ENCODE measurements around the gene IFNGR1. TPM values are rescaled to one million over a fixed set of nuclear protein-coding genes. Genes with fewer than 3 reads are reported as not detected.

IFNGR1 gene
- total and polyA plus RNA-seq, 2 experiments from 2014 or later = 22.8 to 23.2 TPM

GRCh38 chr6:137223370-137224131 is 4.4 kb upstream of the IFNGR1 start:
- peaks cover 6% of the 10 kb centered on the region; the same call in 1 of the 2 replicates for H3K4me1 ChIP-seq (ENCODE audit: insufficient read depth)
- no peaks in the 10 kb centered on the region for H3K36me3 ChIP-seq (ENCODE audit: insufficient read depth)
- TF ChIP-seq STAT1 (IDR thresholded peaks at IDR 0.05; ENCODE audit: unreplicated experiment) (no peak), POLR2AphosphoS5 (IDR thresholded peaks at IDR 0.05; ENCODE audit: low read depth) (no peak), ZNF331 (CRISPR knock-in tag; IDR thresholded peaks at IDR 0.05; ENCODE audit: low read depth) (no peak), EZH2phosphoT487 (IDR thresholded peaks at IDR 0.05; ENCODE audit: unreplicated experiment) (no peak), ETS1 (IDR thresholded peaks at IDR 0.05) (no peak), NANOG (IDR thresholded peaks at IDR 0.05; ENCODE audit: borderline replicate concordance) (no peak), EZH2 (IDR thresholded peaks at IDR 0.05; ENCODE audit: low read depth, unreplicated experiment) (no peak), ZNF114 (CRISPR knock-in tag; IDR thresholded peaks at IDR 0.05) (no peak), ZNF462 (CRISPR knock-in tag; IDR thresholded peaks at IDR 0.05) (no peak)
- TF ChIP-seq, protein P1, sequence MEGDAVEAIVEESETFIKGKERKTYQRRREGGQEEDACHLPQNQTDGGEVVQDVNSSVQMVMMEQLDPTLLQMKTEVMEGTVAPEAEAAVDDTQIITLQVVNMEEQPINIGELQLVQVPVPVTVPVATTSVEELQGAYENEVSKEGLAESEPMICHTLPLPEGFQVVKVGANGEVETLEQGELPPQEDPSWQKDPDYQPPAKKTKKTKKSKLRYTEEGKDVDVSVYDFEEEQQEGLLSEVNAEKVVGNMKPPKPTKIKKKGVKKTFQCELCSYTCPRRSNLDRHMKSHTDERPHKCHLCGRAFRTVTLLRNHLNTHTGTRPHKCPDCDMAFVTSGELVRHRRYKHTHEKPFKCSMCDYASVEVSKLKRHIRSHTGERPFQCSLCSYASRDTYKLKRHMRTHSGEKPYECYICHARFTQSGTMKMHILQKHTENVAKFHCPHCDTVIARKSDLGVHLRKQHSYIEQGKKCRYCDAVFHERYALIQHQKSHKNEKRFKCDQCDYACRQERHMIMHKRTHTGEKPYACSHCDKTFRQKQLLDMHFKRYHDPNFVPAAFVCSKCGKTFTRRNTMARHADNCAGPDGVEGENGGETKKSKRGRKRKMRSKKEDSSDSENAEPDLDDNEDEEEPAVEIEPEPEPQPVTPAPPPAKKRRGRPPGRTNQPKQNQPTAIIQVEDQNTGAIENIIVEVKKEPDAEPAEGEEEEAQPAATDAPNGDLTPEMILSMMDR (conservative IDR thresholded peaks at IDR 0.05; ENCODE audit: low read depth in 2 of 2) = no peak
- TF ChIP-seq, protein P2, sequence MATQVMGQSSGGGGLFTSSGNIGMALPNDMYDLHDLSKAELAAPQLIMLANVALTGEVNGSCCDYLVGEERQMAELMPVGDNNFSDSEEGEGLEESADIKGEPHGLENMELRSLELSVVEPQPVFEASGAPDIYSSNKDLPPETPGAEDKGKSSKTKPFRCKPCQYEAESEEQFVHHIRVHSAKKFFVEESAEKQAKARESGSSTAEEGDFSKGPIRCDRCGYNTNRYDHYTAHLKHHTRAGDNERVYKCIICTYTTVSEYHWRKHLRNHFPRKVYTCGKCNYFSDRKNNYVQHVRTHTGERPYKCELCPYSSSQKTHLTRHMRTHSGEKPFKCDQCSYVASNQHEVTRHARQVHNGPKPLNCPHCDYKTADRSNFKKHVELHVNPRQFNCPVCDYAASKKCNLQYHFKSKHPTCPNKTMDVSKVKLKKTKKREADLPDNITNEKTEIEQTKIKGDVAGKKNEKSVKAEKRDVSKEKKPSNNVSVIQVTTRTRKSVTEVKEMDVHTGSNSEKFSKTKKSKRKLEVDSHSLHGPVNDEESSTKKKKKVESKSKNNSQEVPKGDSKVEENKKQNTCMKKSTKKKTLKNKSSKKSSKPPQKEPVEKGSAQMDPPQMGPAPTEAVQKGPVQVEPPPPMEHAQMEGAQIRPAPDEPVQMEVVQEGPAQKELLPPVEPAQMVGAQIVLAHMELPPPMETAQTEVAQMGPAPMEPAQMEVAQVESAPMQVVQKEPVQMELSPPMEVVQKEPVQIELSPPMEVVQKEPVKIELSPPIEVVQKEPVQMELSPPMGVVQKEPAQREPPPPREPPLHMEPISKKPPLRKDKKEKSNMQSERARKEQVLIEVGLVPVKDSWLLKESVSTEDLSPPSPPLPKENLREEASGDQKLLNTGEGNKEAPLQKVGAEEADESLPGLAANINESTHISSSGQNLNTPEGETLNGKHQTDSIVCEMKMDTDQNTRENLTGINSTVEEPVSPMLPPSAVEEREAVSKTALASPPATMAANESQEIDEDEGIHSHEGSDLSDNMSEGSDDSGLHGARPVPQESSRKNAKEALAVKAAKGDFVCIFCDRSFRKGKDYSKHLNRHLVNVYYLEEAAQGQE (IDR thresholded peaks at IDR 0.05; ENCODE audit: unreplicated experiment) = no peak
- no peak overlapping the region for H3K4me3 Mint-ChIP-seq
- no peaks in the 10 kb centered on the region; the same call in 2 of the 3 replicates for H3K36me3 Mint-ChIP-seq (ENCODE audit: low read depth)
- no peaks in the 10 kb centered on the region for H3K27me3 ChIP-seq (ENCODE audit: insufficient read depth)
- no peak overlapping the region for H3K4me2 ChIP-seq
- H3K4me1 Mint-ChIP-seq = peaks cover 6% of the 10 kb centered on the region
- peaks cover 4% of the 10 kb centered on the region for H3K79me2 ChIP-seq (replicated peaks; ENCODE audit: insufficient read depth)
- DNase-seq (ENCODE audit: low spot score) (no peak), ATAC-seq (no peak)
- H2AFZ ChIP-seq = no peak overlapping the region
- H3K27me3 Mint-ChIP-seq (ENCODE audit: insufficient read depth, low read depth, poor library complexity) = no peaks in the 10 kb centered on the region
- H3K27ac Mint-ChIP-seq = no peak overlapping the region
- no peaks in the 10 kb centered on the region; the same call in none of the 2 replicates for H3K9me2 ChIP-seq (ENCODE audit: insufficient read depth)
- no peak overlapping the region for H3K27ac ChIP-seq (ENCODE audit: low read depth)
- no peaks in the 10 kb centered on the region for H3F3A ChIP-seq (replicated peaks; ENCODE audit: low read depth)
- H3K4me3 ChIP-seq = no peak overlapping the region
- H4K20me1 ChIP-seq (replicated peaks; ENCODE audit: insufficient read depth) = 0 out of 2 replicates have a peak, but pooled peaks cover 2% of the 10 kb centered on the region
- H3K9me3 Mint-ChIP-seq = no peaks in the 10 kb centered on the region
